ENCODE data around the gene R3HDM4.

The R3HDM4 gene

GRCh38 chr19:901216-902092 lies 11.6 kb downstream of the R3HDM4 start:
- Histone ChIP-seq H3K27me3 (no peaks in the 10 kb centered on the region), H3K36me3 (no peaks in the 10 kb centered on the region), H3K9me3 (no peaks in the 10 kb centered on the region), H3K4me1 (no peaks in the 10 kb centered on the region), H3K4me3 (ENCODE audit: low read depth, low read length) (no peak overlapping the region)
- no peak for TF ChIP-seq CTCF (IDR thresholded peaks at IDR 0.05; ENCODE audit: low read depth, low read length)
- DNase-seq = no peak

- no peaks in the 10 kb centered on the region for H3K9me3 ChIP-seq
- H3K36me3 ChIP-seq = no peaks in the 10 kb centered on the region
- no peaks in the 10 kb centered on the region for H3K27me3 ChIP-seq
- H3K4me1 ChIP-seq = no peaks in the 10 kb centered on the region
- TF ChIP-seq CTCF (IDR thresholded peaks at IDR 0.05; ENCODE audit: low read depth, low read length) = no peak
- DNase-seq = no peak
- no peak overlapping the region for H3K4me3 ChIP-seq (ENCODE audit: low read depth, low read length)
Measured at GRCh38 chr19:900302-901111, 12.5 kb downstream of the R3HDM4 start.

- Histone ChIP-seq H3K9me3 (no peaks in the 10 kb centered on the region), H3K36me3 (no peaks in the 10 kb centered on the region), H3K4me1 (no peaks in the 10 kb centered on the region), H3K4me3 (ENCODE audit: low read depth, low read length) (no peak overlapping the region), H3K27me3 (no peaks in the 10 kb centered on the region)
- no peak for TF ChIP-seq CTCF (IDR thresholded peaks at IDR 0.05; ENCODE audit: low read depth, low read length)
- DNase-seq = no peak
Measured at GRCh38 chr19:900043-900301, 13.0 kb downstream of the R3HDM4 start.

GRCh38 chr19:899336-900042 lies 13.5 kb downstream of the R3HDM4 start:
- DNase-seq = no peak
- no peaks in the 10 kb centered on the region for H3K36me3 ChIP-seq
- TF ChIP-seq CTCF (IDR thresholded peaks at IDR 0.05; ENCODE audit: low read depth, low read length) = no peak
- no peaks in the 10 kb centered on the region for H3K4me1 ChIP-seq
- no peaks in the 10 kb centered on the region for H3K27me3 ChIP-seq
- no peak overlapping the region for H3K4me3 ChIP-seq (ENCODE audit: low read depth, low read length)
- H3K9me3 ChIP-seq = no peaks in the 10 kb centered on the region

- H3K27me3 ChIP-seq = no peaks in the 10 kb centered on the region
- no peaks in the 10 kb centered on the region for H3K4me1 ChIP-seq
- TF ChIP-seq CTCF (IDR thresholded peaks at IDR 0.05; ENCODE audit: low read depth, low read length) = no peak
- no peaks in the 10 kb centered on the region for H3K9me3 ChIP-seq
- H3K4me3 ChIP-seq (ENCODE audit: low read depth, low read length) = no peak overlapping the region
- no peaks in the 10 kb centered on the region for H3K36me3 ChIP-seq
- DNase-seq = peak; percentile 71
Measured at GRCh38 chr19:898663-899062, 14.4 kb downstream of the R3HDM4 start.

Data from BE2C (cell line).